Osteoblast (primary cell): ENCODE measurements around the gene NEUROG1. TPM values are rescaled to one million over a fixed set of nuclear protein-coding genes. Genes with fewer than 3 reads are reported as not detected.

Source experiments
- DNase-seq: peaks from one replicate; pipeline ENCODE4 v3.0.0; 2011; ENCODE audit warnings: low spot score, mixed read lengths; ENCODE audit not compliant: insufficient read length; ENCODE audit errors: missing footprints
- H2AFZ ChIP-seq: 2 replicates; pipeline ENCODE4 v1.6.0; 2011; ENCODE audit warnings: mild to moderate bottlenecking, low read length
- H3K27ac ChIP-seq: 2 replicates; pipeline ENCODE4 v1.5.1; 2011; ENCODE audit warnings: mild to moderate bottlenecking, low read depth, low read length, moderate library complexity
- H3K27me3 ChIP-seq: 2 replicates; pipeline ENCODE4 v1.6.0; 2012; ENCODE audit warnings: mild to moderate bottlenecking, control low read depth, inconsistent platforms, low read length, moderate library complexity; ENCODE audit not compliant: insufficient read depth
- H3K36me3 ChIP-seq: 2 replicates; pipeline ENCODE4 v1.5.1; 2011; ENCODE audit warnings: mild to moderate bottlenecking, low read length, control low read depth, moderate library complexity; ENCODE audit not compliant: insufficient read depth
- H3K4me1 ChIP-seq: 2 replicates; pipeline ENCODE4 v1.5.1; 2011; ENCODE audit warnings: mild to moderate bottlenecking, low read length, control low read depth, moderate library complexity; ENCODE audit not compliant: insufficient read depth
- H3K4me2 ChIP-seq: 2 replicates; pipeline ENCODE4 v1.6.0; 2011; ENCODE audit warnings: mild to moderate bottlenecking, low read length; ENCODE audit not compliant: insufficient read depth
- H3K4me3 ChIP-seq: fragments of 200-600 bp; sonication (generic); 3 replicates; pipeline ENCODE4 v1.5.1; 2012; ENCODE audit warnings: mild to moderate bottlenecking, low read length, inconsistent platforms; ENCODE audit not compliant: insufficient read depth
- H3K79me2 ChIP-seq: 2 replicates; pipeline ENCODE4 v1.6.0; 2012; ENCODE audit warnings: mild to moderate bottlenecking, low read length, control low read depth, inconsistent platforms; ENCODE audit not compliant: insufficient read depth
- H3K9me3 ChIP-seq: 2 replicates; pipeline ENCODE4 v1.5.1; 2011; ENCODE audit warnings: low read depth, low read length, control low read depth
- H4K20me1 ChIP-seq: 2 replicates; pipeline ENCODE4 v1.6.0; 2012; ENCODE audit warnings: mild to moderate bottlenecking, low read length, control low read depth; ENCODE audit not compliant: insufficient read depth
- CTCF ChIP-seq: IDR thresholded peaks from 2 replicates; pipeline ENCODE4 v1.5.1; 2011; ENCODE audit warnings: mild to moderate bottlenecking, low read depth, low read length, moderate library complexity; ENCODE audit errors: extremely low read depth
- total RNA-seq: library from RNA; depleted of rRNA; stranded (reverse); fragments of >200 nt; gene quantifications from 2 replicates; pipeline ENCODE4 v1.2.3, GENCODE V29; 2012

The NEUROG1 gene
- total RNA-seq, 1 donor = not detected

GRCh38 chr5:135582099-135582781 lies 46.5 kb upstream of the NEUROG1 start:
- Histone ChIP-seq H2AFZ (no peak overlapping the region), H3K27me3 (peaks cover 45% of the 10 kb centered on the region), H4K20me1 (no peaks in the 10 kb centered on the region), H3K4me2 (no peak overlapping the region), H3K36me3 (no peaks in the 10 kb centered on the region), H3K27ac (no peak overlapping the region), H3K4me3 (no peak overlapping the region), H3K4me1 (no peaks in the 10 kb centered on the region), H3K79me2 (no peaks in the 10 kb centered on the region), H3K9me3 (no peaks in the 10 kb centered on the region)
- DNase-seq = peak; percentile 51
- TF ChIP-seq CTCF = no peak

GRCh38 chr5:135578685-135579341 lies 43.0 kb upstream of the NEUROG1 start, which contains the start of gene CXCL14:
CXCL14 (minus strand) TSS chr5:135578991; CDS start chr5:135578778, 213 bp downstream.
- no peak for TF ChIP-seq CTCF
- peaks cover 42% of the 10 kb centered on the region for H3K27me3 ChIP-seq
- no peaks in the 10 kb centered on the region for H3K36me3 ChIP-seq
- H3K4me3 ChIP-seq = peak within 1 kb of the TSS; percentile 37
- H4K20me1 ChIP-seq = no peaks in the 10 kb centered on the region
- peaks cover 7% of the 10 kb centered on the region for H3K4me1 ChIP-seq
- no peaks in the 10 kb centered on the region for H3K79me2 ChIP-seq
- no peak within 1 kb of the TSS for H3K27ac ChIP-seq
- H2AFZ ChIP-seq = no peak within 1 kb of the TSS
- peak; percentile 89 for DNase-seq
- peak within 1 kb of the TSS; percentile 51 for H3K4me2 ChIP-seq
- H3K9me3 ChIP-seq = no peaks in the 10 kb centered on the region

- no peak for TF ChIP-seq CTCF
- Histone ChIP-seq H3K9me3 (no peaks in the 10 kb centered on the region), H3K36me3 (no peaks in the 10 kb centered on the region), H3K4me1 (peaks cover 7% of the 10 kb centered on the region), H3K4me3 (no peak overlapping the region), H4K20me1 (no peaks in the 10 kb centered on the region), H3K79me2 (no peaks in the 10 kb centered on the region), H2AFZ (no peak overlapping the region), H3K27ac (no peak overlapping the region), H3K4me2 (peak overlapping the region; percentile 51), H3K27me3 (peaks cover 38% of the 10 kb centered on the region)
- peak; percentile 50 for DNase-seq
Observed at GRCh38 chr5:135578305-135578684, 42.5 kb upstream of the NEUROG1 start.

GRCh38 chr5:135577421-135577820 lies 41.7 kb upstream of the NEUROG1 start:
- H3K4me1 ChIP-seq = peaks cover 7% of the 10 kb centered on the region
- no peak overlapping the region for H2AFZ ChIP-seq
- no peaks in the 10 kb centered on the region for H3K79me2 ChIP-seq
- H4K20me1 ChIP-seq = no peaks in the 10 kb centered on the region
- no peak for DNase-seq
- no peaks in the 10 kb centered on the region for H3K36me3 ChIP-seq
- no peak for TF ChIP-seq CTCF
- no peaks in the 10 kb centered on the region for H3K9me3 ChIP-seq
- peaks cover 38% of the 10 kb centered on the region for H3K27me3 ChIP-seq
- H3K4me3 ChIP-seq = no peak overlapping the region
- H3K27ac ChIP-seq = no peak overlapping the region
- H3K4me2 ChIP-seq = no peak overlapping the region
